OCI-LY7 (cell line): ENCODE data around the gene KHDC1.

Experiments
- CTCF ChIP-seq: fragments of 200-600 bp; sonication (generic); conservative IDR thresholded peaks from 2 replicates; pipeline ENCODE4 v1.5.1; 2014; ENCODE audit warnings: mild to moderate bottlenecking, antibody characterized with exemption, low read length, moderate library complexity, mixed read lengths
- EZH2phosphoT487 ChIP-seq: fragments of 200-600 bp; sonication (generic); IDR thresholded peaks from 2 replicates; pipeline ENCODE4 v1.6.1; 2018; ENCODE audit warnings: low read depth, borderline replicate concordance, mild to moderate bottlenecking, mixed run types, antibody characterized with exemption, low read length, moderate library complexity, mixed read lengths

- TF ChIP-seq CTCF (no peak), EZH2phosphoT487 (no peak)
Observed at GRCh38 chr6:73252703-73253102, 10.3 kb downstream of the KHDC1 start.
